Loucy (cell line): ENCODE results near the gene PTGER3.
A peak's percentile ranks its signal among the peaks of the same experiment; 100 is the strongest.

Experiments used
- H2AFZ ChIP-seq: fragments of 200-600 bp; sonication (generic); 2 replicates; pipeline ENCODE4 v1.6.0; 2016; ENCODE audit warnings: antibody characterized with exemption, mild to moderate bottlenecking, low read length, moderate library complexity
- H3F3A ChIP-seq: fragments of 200-600 bp; 2 replicates; pipeline ENCODE4 v1.6.0; 2016; ENCODE audit warnings: antibody characterized with exemption, low read depth, mild to moderate bottlenecking
- H3K27me3 ChIP-seq: fragments of 200-600 bp; sonication (generic); 2 replicates; pipeline ENCODE4 v1.6.1; 2014; ENCODE audit warnings: low read length, mild to moderate bottlenecking; ENCODE audit not compliant: insufficient read depth, poor library complexity, severe bottlenecking
- H3K36me3 ChIP-seq: fragments of 200-600 bp; sonication (generic); 2 replicates; pipeline ENCODE4 v1.6.1; 2016; ENCODE audit warnings: low read length; ENCODE audit not compliant: insufficient read depth
- H3K4me1 ChIP-seq: fragments of 200-600 bp; sonication (generic); 2 replicates; pipeline ENCODE4 v1.5.1; 2014; ENCODE audit warnings: low read length, mild to moderate bottlenecking; ENCODE audit not compliant: insufficient read depth, poor library complexity, severe bottlenecking
- H3K4me2 ChIP-seq: fragments of 200-600 bp; sonication (generic); 2 replicates; pipeline ENCODE4 v1.6.0; 2014; ENCODE audit warnings: antibody characterized with exemption, low read length, low read depth, mild to moderate bottlenecking; ENCODE audit not compliant: poor library complexity, severe bottlenecking
- H3K4me3 ChIP-seq: fragments of 200-600 bp; sonication (generic); 2 replicates; pipeline ENCODE4 v1.5.1; 2014; ENCODE audit warnings: low read length, mild to moderate bottlenecking, mixed read lengths; ENCODE audit not compliant: poor library complexity, severe bottlenecking
- H3K79me2 ChIP-seq: fragments of 200-600 bp; sonication (generic); 2 replicates; pipeline ENCODE4 v1.6.1; 2014; ENCODE audit warnings: low read length; ENCODE audit not compliant: insufficient read depth
- H3K9ac ChIP-seq: fragments of 200-600 bp; sonication (generic); 2 replicates; pipeline ENCODE4 v1.6.0; 2014; ENCODE audit warnings: mild to moderate bottlenecking, low read depth, low read length, moderate library complexity; ENCODE audit not compliant: poor library complexity, severe bottlenecking
- H3K9me2 ChIP-seq: fragments of 200-600 bp; sonication (generic); replicated peaks from 2 replicates; pipeline ENCODE4 v1.6.1; 2016; ENCODE audit warnings: low read depth, low read length, mixed read lengths
- H3K9me3 ChIP-seq: fragments of 200-600 bp; sonication (generic); 2 replicates; pipeline ENCODE4 v1.6.1; 2014; ENCODE audit warnings: mild to moderate bottlenecking, antibody characterized with exemption, low read length, low read depth; ENCODE audit not compliant: insufficient read depth
- H4K20me1 ChIP-seq: fragments of 200-600 bp; sonication (generic); 2 replicates; pipeline ENCODE4 v1.6.0; 2014; ENCODE audit warnings: antibody characterized with exemption, low read length, mild to moderate bottlenecking; ENCODE audit not compliant: insufficient read depth, poor library complexity, severe bottlenecking
- EZH2phosphoT487 ChIP-seq: fragments of 200-600 bp; IDR thresholded peaks from 2 replicates; pipeline ENCODE4 v1.6.1; 2018; ENCODE audit warnings: antibody characterized with exemption, mild to moderate bottlenecking, moderate library complexity, borderline replicate concordance
- TF ChIP-seq, protein P1 (sequence below): fragments of 200-600 bp; sonication (generic); conservative IDR thresholded peaks from 2 replicates; pipeline ENCODE4 v1.5.1; 2014; ENCODE audit warnings: mild to moderate bottlenecking, antibody characterized with exemption, low read length

The PTGER3 gene

DNA sequence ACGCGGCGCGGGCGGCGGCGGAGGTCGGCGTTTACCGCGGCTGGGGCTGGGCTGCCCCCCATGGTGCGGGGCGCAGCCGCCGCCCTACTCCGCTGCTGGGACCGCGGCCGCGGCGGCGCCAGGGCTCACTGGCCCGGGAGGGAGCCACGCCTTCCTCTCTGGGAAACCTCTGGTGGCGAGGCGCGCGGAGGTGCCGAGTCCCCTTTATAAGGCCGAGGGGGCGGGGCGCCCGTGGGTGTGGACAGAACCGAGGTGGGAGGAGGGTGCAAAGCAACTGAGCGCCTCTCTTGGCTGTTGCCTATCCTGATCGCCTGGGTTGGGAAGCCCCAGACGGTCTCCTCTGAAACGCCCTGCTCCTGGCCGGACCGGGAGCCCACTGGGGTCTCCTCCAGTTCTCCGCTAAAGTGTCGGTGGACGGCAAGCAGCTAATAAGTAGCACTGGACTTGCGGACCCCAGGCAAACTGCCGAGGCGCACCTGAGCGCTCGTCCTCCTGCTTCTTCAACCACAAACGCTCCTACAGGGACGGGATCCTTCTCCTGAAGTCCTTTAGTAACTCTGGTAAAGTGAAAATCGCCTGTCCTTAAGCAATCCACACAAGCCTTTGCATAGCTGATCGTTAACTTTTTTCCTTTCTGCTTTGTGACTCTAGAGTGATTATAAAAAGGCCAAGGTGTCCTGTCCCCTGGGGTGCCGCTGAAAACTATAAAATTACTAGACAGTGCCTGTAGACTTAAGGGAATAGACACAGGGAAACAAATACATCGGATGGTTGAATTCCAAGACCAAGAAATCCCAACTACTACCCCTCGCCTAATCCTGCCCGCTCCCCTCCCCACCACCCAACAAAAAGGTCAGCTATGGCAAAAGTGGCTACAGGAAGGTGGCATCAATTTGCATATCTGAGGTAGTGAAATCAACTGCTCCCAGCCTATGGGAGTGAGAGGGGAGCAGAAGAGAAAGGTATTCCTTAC, at the start of gene PTGER3:
PTGER3 (minus strand) TSS at position 182 of the 973 bp plus-strand sequence. CDS start 239 bp downstream, outside the sequence.
- Histone ChIP-seq H3K9ac (peak within 1 kb of the TSS; percentile 77), H3K36me3 (no peaks in the 10 kb centered on the region), H3K4me1 (peaks cover 33% of the 10 kb centered on the region), H3K79me2 (peaks cover 37% of the 10 kb centered on the region), H3K4me2 (peak within 1 kb of the TSS; percentile 75), H3K9me2 (no peaks in the 10 kb centered on the region), H3K9me3 (no peaks in the 10 kb centered on the region), H3K27me3 (no peaks in the 10 kb centered on the region), H3K4me3 (peak within 1 kb of the TSS; percentile 90), H2AFZ (peak within 1 kb of the TSS; percentile 96), H4K20me1 (peaks cover 7% of the 10 kb centered on the region), H3F3A (no peaks in the 10 kb centered on the region)
- TF ChIP-seq, protein P1, sequence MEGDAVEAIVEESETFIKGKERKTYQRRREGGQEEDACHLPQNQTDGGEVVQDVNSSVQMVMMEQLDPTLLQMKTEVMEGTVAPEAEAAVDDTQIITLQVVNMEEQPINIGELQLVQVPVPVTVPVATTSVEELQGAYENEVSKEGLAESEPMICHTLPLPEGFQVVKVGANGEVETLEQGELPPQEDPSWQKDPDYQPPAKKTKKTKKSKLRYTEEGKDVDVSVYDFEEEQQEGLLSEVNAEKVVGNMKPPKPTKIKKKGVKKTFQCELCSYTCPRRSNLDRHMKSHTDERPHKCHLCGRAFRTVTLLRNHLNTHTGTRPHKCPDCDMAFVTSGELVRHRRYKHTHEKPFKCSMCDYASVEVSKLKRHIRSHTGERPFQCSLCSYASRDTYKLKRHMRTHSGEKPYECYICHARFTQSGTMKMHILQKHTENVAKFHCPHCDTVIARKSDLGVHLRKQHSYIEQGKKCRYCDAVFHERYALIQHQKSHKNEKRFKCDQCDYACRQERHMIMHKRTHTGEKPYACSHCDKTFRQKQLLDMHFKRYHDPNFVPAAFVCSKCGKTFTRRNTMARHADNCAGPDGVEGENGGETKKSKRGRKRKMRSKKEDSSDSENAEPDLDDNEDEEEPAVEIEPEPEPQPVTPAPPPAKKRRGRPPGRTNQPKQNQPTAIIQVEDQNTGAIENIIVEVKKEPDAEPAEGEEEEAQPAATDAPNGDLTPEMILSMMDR = no peak
- TF ChIP-seq EZH2phosphoT487 = no peak

DNA sequence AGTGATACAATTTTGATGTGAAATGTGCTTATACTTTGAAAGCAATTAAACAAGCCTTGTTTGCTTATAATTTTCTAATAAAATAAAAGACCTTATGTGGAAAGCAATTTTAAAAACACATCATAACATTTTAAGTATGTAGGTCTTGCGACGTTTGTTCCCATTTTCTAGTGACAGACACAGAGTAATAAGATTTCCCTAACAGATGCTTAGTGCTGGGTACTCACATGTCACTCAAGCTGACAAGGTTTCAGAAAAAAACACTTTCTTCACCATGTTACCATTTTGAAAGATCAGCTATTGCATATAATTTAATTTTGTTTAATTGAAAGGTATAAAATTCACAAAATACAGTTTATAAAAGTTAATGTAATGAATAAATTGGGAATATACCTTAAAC, 47.3 kb upstream of the PTGER3 start:
- H3K4me3 ChIP-seq = no peak overlapping the region
- H3K27me3 ChIP-seq = no peaks in the 10 kb centered on the region
- no peak overlapping the region for H3K9ac ChIP-seq
- no peaks in the 10 kb centered on the region for H3K36me3 ChIP-seq
- no peaks in the 10 kb centered on the region for H3K9me3 ChIP-seq
- H3F3A ChIP-seq = no peaks in the 10 kb centered on the region
- no peaks in the 10 kb centered on the region for H3K4me1 ChIP-seq
- no peaks in the 10 kb centered on the region for H3K79me2 ChIP-seq
- no peak overlapping the region for H2AFZ ChIP-seq
- H4K20me1 ChIP-seq = no peaks in the 10 kb centered on the region
- no peaks in the 10 kb centered on the region for H3K9me2 ChIP-seq
- no peak for TF ChIP-seq EZH2phosphoT487
- TF ChIP-seq, protein P1 = no peak
- H3K4me2 ChIP-seq = no peak overlapping the region

DNA sequence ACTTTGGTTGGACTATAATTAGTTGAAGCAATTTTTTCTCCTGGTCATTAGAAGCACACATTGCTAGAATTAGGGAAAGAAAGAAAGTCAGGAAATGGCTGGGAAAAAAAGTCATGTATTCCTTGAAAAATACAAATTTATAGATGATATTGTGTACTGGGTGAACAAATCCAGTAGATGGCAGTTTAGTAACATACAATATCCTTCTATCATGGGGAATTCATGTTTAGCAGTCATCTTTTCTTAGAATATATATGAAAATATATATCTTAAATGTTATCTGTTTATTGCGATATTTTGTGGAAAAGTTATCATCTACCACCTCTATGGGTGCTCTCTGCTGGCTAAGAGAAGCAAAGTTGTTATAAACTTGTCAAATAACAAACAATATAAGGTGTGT, 46.3 kb upstream of the PTGER3 start:
- Histone ChIP-seq H3K36me3 (no peaks in the 10 kb centered on the region), H4K20me1 (no peaks in the 10 kb centered on the region), H3K79me2 (no peaks in the 10 kb centered on the region), H3K4me2 (no peak overlapping the region), H3F3A (no peaks in the 10 kb centered on the region), H3K9ac (no peak overlapping the region), H3K27me3 (no peaks in the 10 kb centered on the region), H3K4me1 (no peaks in the 10 kb centered on the region), H2AFZ (no peak overlapping the region), H3K4me3 (no peak overlapping the region), H3K9me3 (no peaks in the 10 kb centered on the region), H3K9me2 (no peaks in the 10 kb centered on the region)
- TF ChIP-seq, protein P1 = peak; percentile 54
- TF ChIP-seq EZH2phosphoT487 = no peak
